Measurements from ENCODE around the gene PDE11A. TPM values are rescaled to one million over a fixed set of nuclear protein-coding genes. Genes with fewer than 3 reads are reported as not detected.

The PDE11A gene
- total RNA-seq, 3 donors from 2014 or later: 0.96 to 2.3 (median 2.2) TPM

GRCh38 chr2:177721818-177722567 lies 350.6 kb downstream of the PDE11A start:
- H3K27me3 ChIP-seq: no peaks in the 10 kb centered on the region
- TF ChIP-seq POLR2AphosphoS5 (IDR thresholded peaks at IDR 0.05) (no peak), CTCF (IDR thresholded peaks at IDR 0.05) (no peak), POLR2A (IDR thresholded peaks at IDR 0.05) (no peak)
- intact Hi-C loops (cut with DNase I; ENCODE audit: low total_unique reads): no loop called here
- no peak for DNase-seq (ENCODE audit: low spot score in 2 of 2)
- H3K27ac ChIP-seq: no peak overlapping the region
- no peaks in the 10 kb centered on the region for H3K9me3 ChIP-seq
- no peaks in the 10 kb centered on the region for H3K36me3 ChIP-seq
- H3K4me3 ChIP-seq: no peak overlapping the region
- no peaks in the 10 kb centered on the region for H3K4me1 ChIP-seq

GRCh38 chr2:177721087-177721486 lies 351.5 kb downstream of the PDE11A start:
- Histone ChIP-seq H3K27ac (no peak overlapping the region), H3K27me3 (no peaks in the 10 kb centered on the region), H3K4me3 (no peak overlapping the region), H3K36me3 (no peaks in the 10 kb centered on the region), H3K4me1 (no peaks in the 10 kb centered on the region), H3K9me3 (no peaks in the 10 kb centered on the region)
- intact Hi-C loops (cut with DNase I; ENCODE audit: low total_unique reads): no loop called here
- no peak for DNase-seq (ENCODE audit: low spot score in 2 of 2)
- TF ChIP-seq POLR2A (IDR thresholded peaks at IDR 0.05) (no peak), CTCF (IDR thresholded peaks at IDR 0.05) (no peak), POLR2AphosphoS5 (IDR thresholded peaks at IDR 0.05) (no peak)

GRCh38 chr2:177717831-177718618 lies 354.6 kb downstream of the PDE11A start:
- Histone ChIP-seq H3K4me1 (no peaks in the 10 kb centered on the region), H3K27ac (no peak overlapping the region), H3K27me3 (no peaks in the 10 kb centered on the region), H3K9me3 (no peaks in the 10 kb centered on the region), H3K4me3 (no peak overlapping the region), H3K36me3 (no peaks in the 10 kb centered on the region)
- TF ChIP-seq POLR2AphosphoS5 (IDR thresholded peaks at IDR 0.05) (no peak), CTCF (IDR thresholded peaks at IDR 0.05) (no peak), POLR2A (IDR thresholded peaks at IDR 0.05) (no peak)
- no peak for DNase-seq (ENCODE audit: low spot score in 2 of 2)
- intact Hi-C loops (cut with DNase I; ENCODE audit: low total_unique reads): no loop called here

GRCh38 chr2:177716484-177716883 lies 356.1 kb downstream of the PDE11A start:
- H3K4me3 ChIP-seq: no peak overlapping the region
- H3K27me3 ChIP-seq: no peaks in the 10 kb centered on the region
- no peaks in the 10 kb centered on the region for H3K9me3 ChIP-seq
- no peaks in the 10 kb centered on the region for H3K36me3 ChIP-seq
- intact Hi-C loops (cut with DNase I; ENCODE audit: low total_unique reads): no loop called here
- no peaks in the 10 kb centered on the region for H3K4me1 ChIP-seq
- DNase-seq (ENCODE audit: low spot score in 2 of 2): no peak
- no peak overlapping the region for H3K27ac ChIP-seq
- TF ChIP-seq CTCF (IDR thresholded peaks at IDR 0.05) (no peak), POLR2A (IDR thresholded peaks at IDR 0.05) (no peak), POLR2AphosphoS5 (IDR thresholded peaks at IDR 0.05) (no peak)

- intact Hi-C loops (cut with DNase I; ENCODE audit: low total_unique reads): no loop called here
Measured at GRCh38 chr2:177715771-177716170, 356.8 kb downstream of the PDE11A start.

More at GRCh38 chr2:177715771-177716170, 356.8 kb downstream of the PDE11A start:
- Histone ChIP-seq H3K4me1 (no peaks in the 10 kb centered on the region), H3K36me3 (no peaks in the 10 kb centered on the region), H3K9me3 (no peaks in the 10 kb centered on the region), H3K4me3 (no peak overlapping the region), H3K27me3 (no peaks in the 10 kb centered on the region), H3K27ac (no peak overlapping the region)
- DNase-seq (ENCODE audit: low spot score in 2 of 2): no peak
- TF ChIP-seq POLR2AphosphoS5 (IDR thresholded peaks at IDR 0.05) (no peak), POLR2A (IDR thresholded peaks at IDR 0.05) (no peak), CTCF (IDR thresholded peaks at IDR 0.05) (no peak)
